Measurements from ENCODE around the gene PTPDC1.

DNA sequence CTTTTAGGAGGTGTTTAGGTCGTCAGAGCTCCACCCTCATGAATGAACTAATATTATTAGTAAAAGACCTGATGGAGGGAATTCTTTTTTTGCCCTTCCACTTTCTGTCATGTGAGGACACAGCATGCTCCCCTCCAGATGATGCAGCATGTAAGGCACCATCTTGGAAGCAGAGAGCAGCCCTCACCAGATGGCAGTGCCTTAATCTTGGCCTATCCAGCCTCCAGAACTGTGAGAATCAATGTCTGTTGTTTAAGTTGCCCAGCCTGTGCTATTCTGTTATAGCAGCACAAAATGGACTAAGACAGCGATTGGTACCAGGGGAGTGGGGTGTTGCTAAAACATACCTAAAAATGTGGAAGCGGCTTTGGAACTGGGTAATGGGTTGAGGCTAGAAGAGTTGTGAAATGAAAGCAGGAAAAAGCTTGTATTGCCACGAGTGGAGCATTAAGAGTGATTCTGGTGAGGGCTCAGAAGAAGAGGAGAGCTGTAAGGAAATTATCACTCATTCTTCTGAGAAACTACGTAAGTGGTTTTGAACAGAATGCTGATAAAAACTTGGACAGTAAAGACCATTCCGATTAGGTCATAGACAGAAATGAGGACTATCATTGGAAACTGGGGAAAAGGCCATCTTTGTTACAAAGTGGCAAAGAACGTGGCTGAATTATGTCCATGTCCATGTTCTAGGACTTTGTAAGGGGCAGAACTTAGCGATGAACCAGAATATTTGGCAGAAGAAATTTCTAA, 28.6 kb downstream of the PTPDC1 start:
- TF ChIP-seq EZH2 (IDR thresholded peaks at IDR 0.05; ENCODE audit: insufficient read depth, poor library complexity, severe bottlenecking) (no peak), EZH2phosphoT487 (IDR thresholded peaks at IDR 0.05; ENCODE audit: insufficient read depth, low read depth) (no peak)

Data from GM23248 (cell line).